ENCODE results near the gene ZIK1.

DNA sequence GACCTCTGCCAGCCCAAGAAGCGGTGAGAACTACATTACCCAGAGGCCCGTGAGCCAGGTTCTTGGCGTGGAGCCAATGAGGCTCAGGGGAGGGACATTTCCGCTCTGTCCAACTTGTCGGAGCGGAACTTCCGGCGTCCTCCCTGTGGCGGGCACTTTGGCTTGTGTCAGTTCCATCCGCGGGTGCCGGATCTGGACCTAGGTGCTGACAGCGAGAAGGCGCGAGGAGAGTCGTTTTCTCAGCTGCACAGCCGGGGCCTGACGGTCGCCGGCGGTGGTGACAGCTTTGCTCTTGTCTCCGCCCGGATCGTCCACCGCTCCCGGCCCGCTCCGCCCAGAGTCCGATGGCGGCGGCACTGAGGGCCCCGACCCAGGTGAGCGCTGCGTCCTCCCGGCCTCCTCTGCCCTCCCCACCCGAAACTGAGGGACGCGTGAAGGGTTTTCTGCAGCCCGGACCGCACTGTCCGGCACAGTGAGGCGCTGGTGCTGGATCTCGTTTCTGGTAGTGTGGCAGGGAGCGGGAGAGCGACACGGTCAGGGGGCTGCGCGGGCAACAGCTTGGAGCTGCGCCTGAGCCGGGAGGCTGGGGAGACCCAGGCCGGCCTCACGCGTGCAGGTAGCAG, 15.9 kb downstream of the ZIK1 start, which contains the start of gene ZNF530:
- TF ChIP-seq, protein P1, sequence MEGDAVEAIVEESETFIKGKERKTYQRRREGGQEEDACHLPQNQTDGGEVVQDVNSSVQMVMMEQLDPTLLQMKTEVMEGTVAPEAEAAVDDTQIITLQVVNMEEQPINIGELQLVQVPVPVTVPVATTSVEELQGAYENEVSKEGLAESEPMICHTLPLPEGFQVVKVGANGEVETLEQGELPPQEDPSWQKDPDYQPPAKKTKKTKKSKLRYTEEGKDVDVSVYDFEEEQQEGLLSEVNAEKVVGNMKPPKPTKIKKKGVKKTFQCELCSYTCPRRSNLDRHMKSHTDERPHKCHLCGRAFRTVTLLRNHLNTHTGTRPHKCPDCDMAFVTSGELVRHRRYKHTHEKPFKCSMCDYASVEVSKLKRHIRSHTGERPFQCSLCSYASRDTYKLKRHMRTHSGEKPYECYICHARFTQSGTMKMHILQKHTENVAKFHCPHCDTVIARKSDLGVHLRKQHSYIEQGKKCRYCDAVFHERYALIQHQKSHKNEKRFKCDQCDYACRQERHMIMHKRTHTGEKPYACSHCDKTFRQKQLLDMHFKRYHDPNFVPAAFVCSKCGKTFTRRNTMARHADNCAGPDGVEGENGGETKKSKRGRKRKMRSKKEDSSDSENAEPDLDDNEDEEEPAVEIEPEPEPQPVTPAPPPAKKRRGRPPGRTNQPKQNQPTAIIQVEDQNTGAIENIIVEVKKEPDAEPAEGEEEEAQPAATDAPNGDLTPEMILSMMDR (conservative IDR thresholded peaks at IDR 0.05; ENCODE audit: low read length) = no peak
- no peak for TF ChIP-seq EZH2phosphoT487 (IDR thresholded peaks at IDR 0.05; ENCODE audit: borderline replicate concordance)

All from Loucy (cell line).